IgD-negative memory B cell (primary cell): Measurements from ENCODE around the gene PAPOLB. TPM values are rescaled to one million over a fixed set of nuclear protein-coding genes. Genes with fewer than 3 reads are reported as not detected.

ENCODE experiments used
- H3K27ac Mint-ChIP-seq, 3 donors: one replicate each; pipeline ENCODE4 v1.8.0; 2020 to 2022; ENCODE audit warnings: mild to moderate bottlenecking in 3 of 3, mixed read lengths in 3 of 3, moderate library complexity in 1 of 3
- H3K27me3 Mint-ChIP-seq: one replicate; pipeline ENCODE4 v1.8.0; 2021; ENCODE audit warnings: mixed read lengths
- H3K36me3 Mint-ChIP-seq: one replicate; pipeline ENCODE4 v1.8.0; 2020; ENCODE audit warnings: mild to moderate bottlenecking, mixed read lengths
- H3K4me1 Mint-ChIP-seq, 3 donors: one replicate each; pipeline ENCODE4 v1.8.0; 2020 to 2022; ENCODE audit warnings: mixed read lengths in 3 of 3, mild to moderate bottlenecking in 1 of 3
- H3K4me3 Mint-ChIP-seq, 4 donors: one replicate each; pipeline ENCODE4 v1.8.0; 2020 to 2022; ENCODE audit warnings: mild to moderate bottlenecking in 4 of 4, mixed read lengths in 4 of 4, moderate library complexity in 3 of 4
- H3K9me3 Mint-ChIP-seq, 3 donors: one replicate each; pipeline ENCODE4 v1.8.0; 2020 to 2021; ENCODE audit warnings: mixed read lengths in 3 of 3, mild to moderate bottlenecking in 1 of 3
- polyA plus RNA-seq: library from polyadenylated mRNA; unstranded; fragments of 300-500 nt; fragmentation: Illumina TruSeq; gene quantifications from one replicate; pipeline ENCODE4 v1.2.3, GENCODE V29; 2021

The PAPOLB gene
- polyA plus RNA-seq, 1 donor from 2014 or later, result not detected

GRCh38 chr7:4815121-4815520 lies 46.7 kb downstream of the PAPOLB start:
- peaks cover 4% of the 10 kb centered on the region for H3K36me3 Mint-ChIP-seq
- peaks cover 2 to 6% (median 2%) of the 10 kb centered on the region in 3 donors for H3K9me3 Mint-ChIP-seq
- H3K4me3 Mint-ChIP-seq, result no peak overlapping the region
- H3K4me1 Mint-ChIP-seq, result peaks cover 0 to 3% (median 1%) of the 10 kb centered on the region in 3 donors
- peaks cover 38% of the 10 kb centered on the region for H3K27me3 Mint-ChIP-seq
- no peak overlapping the region for H3K27ac Mint-ChIP-seq

- peaks cover 0 to 5% (median 4%) of the 10 kb centered on the region in 3 donors for H3K4me1 Mint-ChIP-seq
- no peak overlapping the region for H3K4me3 Mint-ChIP-seq
- no peak overlapping the region for H3K27ac Mint-ChIP-seq
- peaks cover 2 to 6% (median 2%) of the 10 kb centered on the region in 3 donors for H3K9me3 Mint-ChIP-seq
- peaks cover 4% of the 10 kb centered on the region for H3K36me3 Mint-ChIP-seq
- H3K27me3 Mint-ChIP-seq, result peaks cover 39% of the 10 kb centered on the region
These were observed 47.4 kb downstream of the PAPOLB start for GRCh38 chr7:4814433-4814832.

GRCh38 chr7:4809666-4810065 lies 52.2 kb downstream of the PAPOLB start:
- peaks cover 4% of the 10 kb centered on the region for H3K36me3 Mint-ChIP-seq
- no peak overlapping the region for H3K27ac Mint-ChIP-seq
- peaks cover 0 to 7% (median 5%) of the 10 kb centered on the region in 3 donors for H3K4me1 Mint-ChIP-seq
- peaks cover 2 to 6% (median 2%) of the 10 kb centered on the region in 3 donors for H3K9me3 Mint-ChIP-seq
- H3K4me3 Mint-ChIP-seq, result peak overlapping the region in 2 of 4 donors; percentile 57 to 90
- H3K27me3 Mint-ChIP-seq, result peaks cover 39% of the 10 kb centered on the region

DNA sequence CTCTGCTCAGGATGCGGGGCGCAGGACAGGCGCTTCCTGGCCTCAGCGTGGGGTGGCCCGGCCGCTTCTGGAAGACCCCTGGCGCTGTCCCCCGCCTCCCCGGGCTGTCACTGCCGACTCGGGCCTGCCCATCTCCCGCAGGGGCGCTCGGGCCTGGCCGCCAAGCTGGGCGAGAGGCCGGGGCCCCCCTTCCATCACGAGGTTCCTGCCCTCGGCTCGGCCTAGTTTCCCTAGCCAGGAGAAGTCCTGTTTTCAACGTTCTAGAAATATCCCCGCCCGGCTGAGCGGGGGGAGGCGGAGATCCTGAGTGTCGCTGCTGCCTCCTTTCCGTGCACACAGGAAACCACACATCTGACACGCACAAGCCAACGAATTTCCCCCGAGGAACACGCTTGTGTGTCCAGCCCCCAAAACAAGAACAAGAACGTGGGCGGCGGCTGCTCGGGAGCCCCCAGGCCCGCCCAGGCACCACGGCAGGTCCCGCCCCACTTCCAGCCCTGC lies 52.7 kb downstream of the PAPOLB start:
- peaks cover 3% of the 10 kb centered on the region for H3K36me3 Mint-ChIP-seq
- H3K27ac Mint-ChIP-seq, result no peak overlapping the region
- peaks cover 0 to 7% (median 5%) of the 10 kb centered on the region in 3 donors for H3K4me1 Mint-ChIP-seq
- H3K4me3 Mint-ChIP-seq, result peak overlapping the region in 3 of 4 donors; percentile 63 to 90 (median 87)
- peaks cover 37% of the 10 kb centered on the region for H3K27me3 Mint-ChIP-seq
- H3K9me3 Mint-ChIP-seq, result peaks cover under 1 to 6% (median 2%) of the 10 kb centered on the region in 3 donors

DNA sequence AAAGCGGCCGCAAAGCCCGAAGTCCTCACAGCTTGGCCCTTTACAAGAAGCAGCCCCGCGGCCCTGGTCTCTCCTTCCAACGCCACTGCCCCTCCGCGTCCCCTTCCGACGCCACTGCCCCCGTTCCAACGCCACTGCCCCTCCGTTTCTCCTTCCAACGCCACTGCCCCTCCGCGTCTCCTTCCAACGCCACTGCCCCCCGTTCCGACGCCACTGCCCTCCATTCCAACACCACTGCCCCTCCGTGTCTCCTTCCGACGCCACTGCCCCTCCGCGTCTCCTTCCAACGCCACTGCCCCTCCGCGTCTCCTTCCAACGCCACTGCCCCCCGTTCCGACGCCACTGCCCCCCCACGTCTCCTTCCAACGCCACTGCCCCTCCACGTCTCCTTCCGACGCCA lies 53.3 kb downstream of the PAPOLB start:
- peaks cover 0 to 6% (median 2%) of the 10 kb centered on the region in 3 donors for H3K9me3 Mint-ChIP-seq
- no peak overlapping the region for H3K27ac Mint-ChIP-seq
- H3K36me3 Mint-ChIP-seq, result peaks cover 1% of the 10 kb centered on the region
- peaks cover 35% of the 10 kb centered on the region for H3K27me3 Mint-ChIP-seq
- H3K4me3 Mint-ChIP-seq, result peak overlapping the region in 1 of 4 donors; percentile 9
- peaks cover 0 to 7% (median 5%) of the 10 kb centered on the region in 3 donors for H3K4me1 Mint-ChIP-seq

DNA sequence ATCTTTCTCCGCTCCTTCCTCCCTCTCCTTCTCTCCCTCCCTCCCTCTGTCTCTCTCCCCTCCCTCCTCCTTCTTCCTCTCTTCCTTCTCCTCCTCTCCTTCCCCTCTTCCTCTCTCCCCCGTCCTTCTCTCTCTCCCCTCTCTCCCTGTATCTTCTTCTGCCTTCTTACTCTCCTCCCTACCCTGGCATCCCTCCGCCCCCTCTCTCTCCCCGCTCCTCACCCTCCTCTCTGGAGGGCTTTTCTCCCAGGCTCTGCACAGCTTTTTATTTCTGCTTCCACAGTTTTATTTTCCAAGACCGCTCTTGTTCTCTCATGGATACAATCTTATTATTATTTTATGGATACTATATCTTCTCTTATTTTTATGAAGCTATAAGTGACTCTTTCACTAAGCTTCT lies 53.8 kb downstream of the PAPOLB start:
- no peak overlapping the region for H3K4me3 Mint-ChIP-seq
- peaks cover 30% of the 10 kb centered on the region for H3K27me3 Mint-ChIP-seq
- peaks cover 1% of the 10 kb centered on the region for H3K36me3 Mint-ChIP-seq
- peaks cover 0 to 7% (median 5%) of the 10 kb centered on the region in 3 donors for H3K4me1 Mint-ChIP-seq
- H3K27ac Mint-ChIP-seq, result no peak overlapping the region
- peaks cover 0 to 4% (median 2%) of the 10 kb centered on the region in 3 donors for H3K9me3 Mint-ChIP-seq

Other genes with a start within 250 kb of the PAPOLB start
- gene FOXK1, start 179.7 kb downstream of the PAPOLB start, polyA plus RNA-seq, result 2.3 TPM
- gene AP5Z1, start 86.4 kb downstream of the PAPOLB start, polyA plus RNA-seq, result 37.7 TPM
- not detected for gene RADIL, start 21.7 kb upstream of the PAPOLB start, polyA plus RNA-seq
- not detected for gene MMD2, start 97.2 kb upstream of the PAPOLB start, polyA plus RNA-seq
- 5.3 TPM for gene RBAK, start 183.8 kb upstream of the PAPOLB start, polyA plus RNA-seq